Adrenal gland (tissue), 12 donors: ENCODE measurements around the gene PIEZO2. TPM values are rescaled to one million over a fixed set of nuclear protein-coding genes. Genes with fewer than 3 reads are reported as not detected.
"Not testable (repeated sequence)": the region's sequence is repeated elsewhere in the genome, so short reads cannot be mapped to it uniquely, and the experiment has no call there.

Source experiments
- DNase-seq, 7 donors: peaks; one replicate each; pipeline ENCODE4 v3.0.0-alpha.2; 2019 to 2020
- H3K27ac ChIP-seq, 5 donors: fragments of 200-600 bp; sonication (generic) in 4 of 5; 1 replicate in 3 of 5; 2 replicates in 2 of 5; pipeline versions ENCODE4 v1.5.1 to v1.8.0; 2016 to 2020; ENCODE audit warnings: mild to moderate bottlenecking in 1 of 5
- H3K27me3 ChIP-seq: fragments of 200-600 bp; 2 replicates; pipeline ENCODE4 v1.8.0; 2021
- H3K36me3 ChIP-seq, 2 donors: fragments of 200-600 bp; replicated peaks in 1 of 2; 1 replicate in 1 of 2; 2 replicates in 1 of 2; pipeline versions ENCODE4 v1.5.1 to v1.8.0; 2018 to 2022
- H3K4me1 ChIP-seq, 2 donors: fragments of 200-600 bp; replicated peaks in 1 of 2; 1 replicate in 1 of 2; 2 replicates in 1 of 2; pipeline versions ENCODE4 v1.5.1 to v1.8.0; 2018 to 2021
- H3K4me3 ChIP-seq, 4 donors: fragments of 200-600 bp; sonication (generic) in 3 of 4; one replicate each; pipeline ENCODE4 v1.5.1; 2016 to 2018
- H3K9me3 ChIP-seq, 3 donors: fragments of 200-600 bp; sonication (generic) in 1 of 3; replicated peaks in 1 of 3; 1 replicate in 2 of 3; 2 replicates in 1 of 3; pipeline versions ENCODE4 v1.5.1 to v1.8.0; 2016 to 2021
- POLR2A ChIP-seq, 2 donors: fragments of 450-650 bp; IDR thresholded peaks; one replicate each; pipeline ENCODE4 v1.6.1; 2017; ENCODE audit warnings: antibody characterized with exemption in 2 of 2, mild to moderate bottlenecking in 2 of 2, moderate library complexity in 1 of 2
- WGBS, 4 donors: extraction: QIAGEN DNeasy Blood & Tissue Kit in 2 of 4; methylation state at CpG; one replicate each; pipeline versions ENCODE4 v1.1.5 to v1.1.7; 2013 to 2017; 5-methylcytosine and 5-hydroxymethylcytosine counted together
- intact Hi-C, 2 donors: fragments of 100-400 bp; cut with DNase I; formaldehyde crosslinking; loops; one replicate each; pipeline versions ENCODE4 v1.14.1 to v1.15.0; 2022 to 2023
- polyA plus RNA-seq, 3 donors: library from polyadenylated mRNA; stranded (reverse); fragments of 200-250 nt in 2 of 3; fragments of 350-450 nt in 1 of 3; fragmentation: Illumina TruSeq in 1 of 3; extraction: RNeasy Lipid Tissue Mini Kit (QIAGEN cat#74804) in 1 of 3; gene quantifications; one replicate each; pipeline ENCODE4 v1.2.3, GENCODE V29; 2013 to 2014
- total RNA-seq, 9 donors: library from RNA; depleted of rRNA in 4 of 9; stranded (reverse); fragments of >200 nt in 4 of 9; fragments of 120-200 nt in 1 of 9; fragmentation: NEBNext Ultra II Directional in 1 of 9; extraction: Animal tissue kit (Norgen Biotek cat#: 25700) in 1 of 9; gene quantifications; one replicate each; pipeline versions ENCODE4 v1.1.0 to v1.2.4, GENCODE V29; 2013 to 2023
- TF ChIP-seq, protein P1 (sequence below), 6 experiments: fragments of 450-650 bp in 4 of 6; fragments of 200-600 bp in 2 of 6; sonication (generic) in 1 of 6; IDR thresholded peaks; 1 replicate in 5 of 6; 2 replicates in 1 of 6; pipeline versions ENCODE4 v1.5.1 to v1.8.0; 2016 to 2021; ENCODE audit warnings: antibody characterized with exemption in 6 of 6, mild to moderate bottlenecking in 2 of 6, moderate library complexity in 1 of 6
- donor health status: healthy with polysubstance abuse.
- donor health status: Bipolar disorder and iron deficiency.
- donor health status: DM: yes; HTN: yes; CAD: no.
- donor health status: DM: no; HTN: no; CAD: no.
- donor health status: DM: no; HTN: no; CAD: no.
- donor health status: DM: yes; HTN: yes; CAD: no.

The PIEZO2 gene
- total and polyA plus RNA-seq, 12 donors: 0.88 to 18.0 (median 2.6) TPM

DNA sequence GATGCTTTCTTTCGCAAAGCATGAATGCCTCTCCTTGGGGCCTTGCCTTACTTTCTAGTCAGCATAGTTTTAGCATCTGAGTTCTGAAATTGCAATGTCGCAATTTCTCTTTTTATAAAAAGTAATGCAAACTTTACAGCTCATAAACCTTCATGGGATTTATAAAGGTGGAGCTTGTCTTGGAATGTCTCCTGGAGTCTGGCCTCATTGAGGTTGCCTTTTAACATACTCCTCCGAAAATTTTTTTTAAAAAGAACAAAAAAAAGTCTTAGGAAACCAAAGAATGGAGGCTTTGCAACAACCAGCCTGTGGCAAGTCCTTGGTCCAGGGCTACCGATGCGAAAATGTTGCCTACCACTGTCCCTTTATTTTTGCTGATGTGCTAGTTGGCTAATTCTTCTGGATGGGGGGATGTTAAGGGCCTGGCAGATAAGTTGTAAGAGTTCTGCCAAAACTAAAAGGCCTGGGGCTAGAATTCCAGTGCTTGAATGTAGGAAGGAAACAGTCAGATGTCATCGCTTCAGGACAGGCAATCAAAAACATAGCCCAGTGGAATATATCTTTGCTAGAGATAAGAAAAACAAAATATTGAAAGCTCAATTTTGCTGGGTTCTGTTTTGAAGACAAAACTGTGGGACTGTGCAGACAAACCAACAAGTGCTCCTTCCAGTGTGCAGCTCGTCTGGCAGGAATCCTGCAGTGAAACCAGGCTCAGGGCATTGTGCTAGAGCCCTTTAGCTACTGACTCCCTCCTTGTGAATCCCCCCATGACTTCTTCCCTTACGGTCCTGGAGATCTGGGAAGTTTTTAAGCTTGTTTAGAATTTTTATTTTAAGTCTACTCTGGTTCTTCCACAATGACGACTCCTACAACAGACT, 213.0 kb downstream of the PIEZO2 start:
- TF ChIP-seq, protein P1, sequence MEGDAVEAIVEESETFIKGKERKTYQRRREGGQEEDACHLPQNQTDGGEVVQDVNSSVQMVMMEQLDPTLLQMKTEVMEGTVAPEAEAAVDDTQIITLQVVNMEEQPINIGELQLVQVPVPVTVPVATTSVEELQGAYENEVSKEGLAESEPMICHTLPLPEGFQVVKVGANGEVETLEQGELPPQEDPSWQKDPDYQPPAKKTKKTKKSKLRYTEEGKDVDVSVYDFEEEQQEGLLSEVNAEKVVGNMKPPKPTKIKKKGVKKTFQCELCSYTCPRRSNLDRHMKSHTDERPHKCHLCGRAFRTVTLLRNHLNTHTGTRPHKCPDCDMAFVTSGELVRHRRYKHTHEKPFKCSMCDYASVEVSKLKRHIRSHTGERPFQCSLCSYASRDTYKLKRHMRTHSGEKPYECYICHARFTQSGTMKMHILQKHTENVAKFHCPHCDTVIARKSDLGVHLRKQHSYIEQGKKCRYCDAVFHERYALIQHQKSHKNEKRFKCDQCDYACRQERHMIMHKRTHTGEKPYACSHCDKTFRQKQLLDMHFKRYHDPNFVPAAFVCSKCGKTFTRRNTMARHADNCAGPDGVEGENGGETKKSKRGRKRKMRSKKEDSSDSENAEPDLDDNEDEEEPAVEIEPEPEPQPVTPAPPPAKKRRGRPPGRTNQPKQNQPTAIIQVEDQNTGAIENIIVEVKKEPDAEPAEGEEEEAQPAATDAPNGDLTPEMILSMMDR (IDR thresholded peaks at IDR 0.05): no peak
- no peak for TF ChIP-seq POLR2A (IDR thresholded peaks at IDR 0.05)
- intact Hi-C loops: no loop called here
- no peaks in the 10 kb centered on the region for H3K4me1 ChIP-seq
- no peaks in the 10 kb centered on the region for H3K36me3 ChIP-seq
- H3K27ac ChIP-seq: no peak overlapping the region
- H3K9me3 ChIP-seq: no peaks in the 10 kb centered on the region
- H3K27me3 ChIP-seq: no peaks in the 10 kb centered on the region
- 70 to 77% (median 73%) methylated on average over 9 of the region's 9 CpGs for WGBS, 4 donors
- H3K4me3 ChIP-seq: no peak overlapping the region
- DNase-seq: no peak

DNA sequence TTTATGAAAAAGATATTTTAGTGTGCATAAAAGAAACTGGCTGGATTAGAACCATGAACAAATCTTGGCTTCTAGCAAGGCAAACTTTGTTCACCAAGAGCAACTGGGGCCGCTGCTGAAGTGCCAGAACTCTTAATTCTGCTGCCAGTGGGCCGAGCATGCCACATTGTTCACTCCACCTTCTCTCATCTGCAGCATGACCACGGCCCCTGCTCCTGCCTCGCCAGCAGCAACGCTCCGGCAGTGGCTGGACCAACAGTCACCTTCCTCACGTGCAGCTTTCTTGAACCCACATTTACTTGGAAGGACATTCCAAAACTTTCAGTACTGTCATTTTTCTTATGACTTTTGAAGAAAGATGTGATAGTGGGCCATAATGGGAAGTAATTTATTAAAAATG, 213.8 kb downstream of the PIEZO2 start:
- intact Hi-C loops: no loop called here
- no peak overlapping the region for H3K4me3 ChIP-seq
- no peak for DNase-seq
- TF ChIP-seq POLR2A (IDR thresholded peaks at IDR 0.05): no peak
- TF ChIP-seq, protein P1 (IDR thresholded peaks at IDR 0.05): no peak
- no peaks in the 10 kb centered on the region for H3K36me3 ChIP-seq
- no peaks in the 10 kb centered on the region for H3K4me1 ChIP-seq
- 94 to 96% (median 94%) methylated on average over 7 of the region's 7 CpGs for WGBS, 4 donors
- no peaks in the 10 kb centered on the region for H3K27me3 ChIP-seq
- H3K27ac ChIP-seq: no peak overlapping the region
- H3K9me3 ChIP-seq: no peaks in the 10 kb centered on the region

DNA sequence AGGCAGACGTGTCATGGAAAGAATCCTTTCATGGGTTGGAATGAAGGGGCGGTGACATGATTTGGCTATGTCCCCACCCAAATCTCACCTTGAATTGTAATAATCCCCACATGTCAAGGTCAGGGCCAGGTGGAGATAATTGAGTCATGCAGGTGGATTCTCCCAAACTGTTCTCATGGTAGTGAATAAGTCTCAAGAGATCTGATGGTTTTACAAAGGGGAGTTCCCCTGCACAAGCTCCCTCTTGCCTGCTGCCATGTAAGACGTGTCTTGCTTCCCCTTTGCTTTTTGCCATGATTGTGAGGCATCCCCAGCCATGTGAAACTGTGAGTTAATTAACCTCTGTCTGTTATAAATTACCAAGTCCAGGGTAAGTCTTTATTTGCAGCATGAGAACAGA, 215.7 kb downstream of the PIEZO2 start:
- H3K9me3 ChIP-seq, H3K36me3 ChIP-seq, H3K4me3 ChIP-seq, H3K27me3 ChIP-seq, H3K27ac ChIP-seq, H3K4me1 ChIP-seq, intact Hi-C loops, DNase-seq: not testable (repeated sequence)
- WGBS, 4 donors: 60 to 82% (median 78%) methylated on average over 2 to 3 of the region's 3 CpGs

DNA sequence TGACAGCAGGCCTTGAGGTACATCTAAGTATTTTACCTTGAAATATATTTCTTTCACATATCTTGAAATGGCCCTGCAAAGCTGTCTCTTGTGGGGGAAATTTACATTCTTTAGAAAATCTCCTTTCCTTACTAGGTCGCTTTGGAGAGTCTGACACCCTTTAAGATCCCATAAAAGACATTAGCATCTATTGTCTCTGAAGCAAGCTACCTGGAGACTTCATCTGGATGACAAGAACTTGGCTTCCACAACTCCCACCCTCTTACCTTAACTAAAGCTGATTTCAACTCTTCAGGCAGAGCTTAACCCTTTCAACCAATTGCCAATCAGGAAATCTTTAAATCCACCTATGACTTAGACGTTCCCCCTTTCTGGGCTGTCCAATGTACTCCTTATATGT, 219.3 kb downstream of the PIEZO2 start:
- 38 to 70% (median 66%) methylated on average over 1 to 2 of the region's 2 CpGs for WGBS, 4 donors
- Histone ChIP-seq H3K4me1 (peaks cover 6 to 15% of the 10 kb centered on the region in 2 donors), H3K27ac (no peak overlapping the region), H3K9me3 (no peaks in the 10 kb centered on the region), H3K36me3 (no peaks in the 10 kb centered on the region), H3K27me3 (no peaks in the 10 kb centered on the region), H3K4me3 (no peak overlapping the region)
- TF ChIP-seq, protein P1 (IDR thresholded peaks at IDR 0.05): no peak
- TF ChIP-seq POLR2A (IDR thresholded peaks at IDR 0.05): no peak
- DNase-seq: no peak
- intact Hi-C loops: no loop called here
